Type B pancreatic cell (in vitro differentiated cells): ENCODE measurements around the gene CAPRIN1. TPM values are rescaled to one million over a fixed set of nuclear protein-coding genes. Genes with fewer than 3 reads are reported as not detected.

ENCODE experiments used
- DNase-seq: peaks from one replicate; pipeline ENCODE4 v3.0.0; 2021; ENCODE audit warnings: mixed read lengths; ENCODE audit not compliant: unreplicated experiment; ENCODE audit errors: extremely low spot score
- H3K27ac Mint-ChIP-seq: 2 replicates; pipeline ENCODE4 v1.8.0; 2021; ENCODE audit warnings: mild to moderate bottlenecking, mixed read lengths
- H3K27me3 Mint-ChIP-seq: 2 replicates; pipeline ENCODE4 v1.8.0; 2021; ENCODE audit warnings: mixed read lengths
- H3K36me3 Mint-ChIP-seq: 2 replicates; pipeline ENCODE4 v1.8.0; 2021; ENCODE audit warnings: mixed read lengths
- H3K4me1 Mint-ChIP-seq: one replicate; pipeline ENCODE4 v1.8.0; 2021; ENCODE audit warnings: mixed read lengths; ENCODE audit not compliant: unreplicated experiment
- H3K4me3 Mint-ChIP-seq: 2 replicates; pipeline ENCODE4 v1.8.0; 2021; ENCODE audit warnings: mild to moderate bottlenecking, mixed read lengths
- H3K9me3 Mint-ChIP-seq: 2 replicates; pipeline ENCODE4 v1.8.0; 2021; ENCODE audit warnings: mixed read lengths
- long read RNA-seq: library from polyadenylated mRNA; unstranded; transcript quantifications from one replicate; pipeline ENCODE4 v2.0.0, GENCODE V29; 2020
- total RNA-seq: library from RNA; stranded (reverse); gene quantifications from 2 replicates; pipeline ENCODE4 v1.2.1, GENCODE V29; 2021; ENCODE audit warnings: low replicate concordance
- TF ChIP-seq, protein P1 (sequence below): fragments of 200-600 bp; sonication (generic); conservative IDR thresholded peaks from 2 replicates; pipeline ENCODE4 v1.5.0; 2021; ENCODE audit warnings: antibody characterized with exemption, mild to moderate bottlenecking

Gene CAPRIN1, protein sequence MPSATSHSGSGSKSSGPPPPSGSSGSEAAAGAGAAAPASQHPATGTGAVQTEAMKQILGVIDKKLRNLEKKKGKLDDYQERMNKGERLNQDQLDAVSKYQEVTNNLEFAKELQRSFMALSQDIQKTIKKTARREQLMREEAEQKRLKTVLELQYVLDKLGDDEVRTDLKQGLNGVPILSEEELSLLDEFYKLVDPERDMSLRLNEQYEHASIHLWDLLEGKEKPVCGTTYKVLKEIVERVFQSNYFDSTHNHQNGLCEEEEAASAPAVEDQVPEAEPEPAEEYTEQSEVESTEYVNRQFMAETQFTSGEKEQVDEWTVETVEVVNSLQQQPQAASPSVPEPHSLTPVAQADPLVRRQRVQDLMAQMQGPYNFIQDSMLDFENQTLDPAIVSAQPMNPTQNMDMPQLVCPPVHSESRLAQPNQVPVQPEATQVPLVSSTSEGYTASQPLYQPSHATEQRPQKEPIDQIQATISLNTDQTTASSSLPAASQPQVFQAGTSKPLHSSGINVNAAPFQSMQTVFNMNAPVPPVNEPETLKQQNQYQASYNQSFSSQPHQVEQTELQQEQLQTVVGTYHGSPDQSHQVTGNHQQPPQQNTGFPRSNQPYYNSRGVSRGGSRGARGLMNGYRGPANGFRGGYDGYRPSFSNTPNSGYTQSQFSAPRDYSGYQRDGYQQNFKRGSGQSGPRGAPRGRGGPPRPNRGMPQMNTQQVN
- 218 and 277 TPM in 2 replicates for total RNA-seq
- long read RNA-seq, full-length matches to known transcripts = 129 of 177 reads
- long read RNA-seq, partial matches to known transcripts = 33 of 177 reads
- long read RNA-seq, other reads (novel, unspliced or antisense) = 15 of 177 reads

DNA sequence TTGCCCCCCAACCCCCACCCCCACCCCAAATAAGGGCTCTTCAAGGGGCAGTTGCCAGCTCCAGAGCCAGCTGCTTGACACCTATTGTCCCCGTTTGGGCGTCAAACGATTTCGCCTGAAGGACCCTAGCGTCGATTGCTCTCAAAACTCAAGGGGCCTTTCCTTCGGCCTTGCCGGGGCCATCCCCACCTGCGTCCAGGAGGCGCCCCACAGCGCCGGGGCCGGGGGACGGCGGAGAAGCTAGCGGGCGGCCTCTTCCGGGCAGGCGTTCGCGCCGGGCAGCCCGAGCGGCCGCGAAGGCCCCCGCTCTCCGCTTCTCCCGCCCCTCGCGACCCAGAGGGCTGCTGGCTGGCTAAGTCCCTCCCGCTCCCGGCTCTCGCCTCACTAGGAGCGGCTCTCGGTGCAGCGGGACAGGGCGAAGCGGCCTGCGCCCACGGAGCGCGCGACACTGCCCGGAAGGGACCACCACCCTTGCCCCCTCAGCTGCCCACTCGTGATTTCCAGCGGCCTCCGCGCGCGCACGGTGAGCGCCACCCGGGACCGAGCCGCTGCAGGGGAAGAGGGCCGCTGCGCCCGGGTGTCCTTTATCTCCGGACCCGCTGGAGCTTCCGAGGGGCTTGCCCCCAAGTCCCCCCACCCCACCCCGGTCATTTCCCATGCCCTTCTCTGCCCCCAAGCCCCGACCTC, at the start of gene CAPRIN1:
Gene CAPRIN1 (plus strand): TSS at position 383 of the 687 bp plus-strand sequence. CDS start 690 bp downstream, outside the sequence.
- TF ChIP-seq, protein P1, sequence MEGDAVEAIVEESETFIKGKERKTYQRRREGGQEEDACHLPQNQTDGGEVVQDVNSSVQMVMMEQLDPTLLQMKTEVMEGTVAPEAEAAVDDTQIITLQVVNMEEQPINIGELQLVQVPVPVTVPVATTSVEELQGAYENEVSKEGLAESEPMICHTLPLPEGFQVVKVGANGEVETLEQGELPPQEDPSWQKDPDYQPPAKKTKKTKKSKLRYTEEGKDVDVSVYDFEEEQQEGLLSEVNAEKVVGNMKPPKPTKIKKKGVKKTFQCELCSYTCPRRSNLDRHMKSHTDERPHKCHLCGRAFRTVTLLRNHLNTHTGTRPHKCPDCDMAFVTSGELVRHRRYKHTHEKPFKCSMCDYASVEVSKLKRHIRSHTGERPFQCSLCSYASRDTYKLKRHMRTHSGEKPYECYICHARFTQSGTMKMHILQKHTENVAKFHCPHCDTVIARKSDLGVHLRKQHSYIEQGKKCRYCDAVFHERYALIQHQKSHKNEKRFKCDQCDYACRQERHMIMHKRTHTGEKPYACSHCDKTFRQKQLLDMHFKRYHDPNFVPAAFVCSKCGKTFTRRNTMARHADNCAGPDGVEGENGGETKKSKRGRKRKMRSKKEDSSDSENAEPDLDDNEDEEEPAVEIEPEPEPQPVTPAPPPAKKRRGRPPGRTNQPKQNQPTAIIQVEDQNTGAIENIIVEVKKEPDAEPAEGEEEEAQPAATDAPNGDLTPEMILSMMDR = peak; percentile 12
- Mint-ChIP-seq H3K27ac (peak within 1 kb of the TSS; percentile 97), H3K36me3 (peaks cover 17% of the 10 kb centered on the region), H3K4me1 (peaks cover 18% of the 10 kb centered on the region), H3K27me3 (no peaks in the 10 kb centered on the region), H3K9me3 (no peaks in the 10 kb centered on the region), H3K4me3 (peak within 1 kb of the TSS; percentile 99)
- peak; percentile 93 for DNase-seq

DNA sequence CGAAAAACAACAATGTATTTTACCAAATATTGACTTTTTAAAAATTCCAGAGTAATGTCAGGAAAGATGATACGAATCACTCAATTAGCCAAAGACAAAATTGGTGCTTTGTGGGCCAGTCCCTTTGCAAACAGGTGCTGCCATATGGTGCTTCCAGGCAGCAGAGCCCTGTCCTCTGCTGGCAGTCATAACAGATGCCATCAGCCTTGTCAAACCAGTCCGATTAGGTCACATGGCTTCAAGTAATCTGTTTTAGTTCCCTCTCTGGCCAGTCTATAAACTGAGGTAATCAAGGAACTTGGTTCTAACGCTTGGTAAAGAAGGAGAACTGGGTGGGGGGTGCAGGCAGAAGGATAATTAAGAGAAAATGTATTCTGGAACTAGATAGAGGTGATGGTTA, 49.1 kb upstream of the CAPRIN1 start:
- Mint-ChIP-seq H3K27me3 (peaks cover 14% of the 10 kb centered on the region), H3K4me3 (no peak overlapping the region), H3K36me3 (no peaks in the 10 kb centered on the region), H3K9me3 (no peaks in the 10 kb centered on the region), H3K27ac (no peak overlapping the region), H3K4me1 (peaks cover 12% of the 10 kb centered on the region)
- TF ChIP-seq, protein P1 = no peak
- peak; percentile 18 for DNase-seq

DNA sequence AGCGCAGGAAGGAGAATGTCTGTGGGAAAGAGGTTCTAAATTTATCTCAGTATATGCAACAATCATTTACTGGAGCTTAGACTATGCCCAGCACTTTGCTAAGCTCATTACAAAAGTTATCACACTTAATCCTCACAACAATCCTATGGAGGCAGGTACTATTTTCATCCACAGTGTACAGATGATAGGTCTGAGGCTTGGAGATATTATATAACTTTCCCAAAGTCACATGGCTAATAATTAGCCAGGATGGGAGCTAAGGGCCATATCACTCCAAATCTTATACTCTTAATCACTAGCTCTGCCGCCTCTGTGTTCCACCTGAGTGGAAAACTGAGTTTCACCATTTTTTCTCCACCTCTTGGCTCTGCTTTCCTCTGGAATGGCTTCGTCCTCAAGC, 47.3 kb upstream of the CAPRIN1 start:
- Mint-ChIP-seq H3K27ac (no peak overlapping the region), H3K9me3 (no peaks in the 10 kb centered on the region), H3K4me3 (no peak overlapping the region), H3K27me3 (peaks cover 9% of the 10 kb centered on the region), H3K4me1 (peaks cover 7% of the 10 kb centered on the region), H3K36me3 (no peaks in the 10 kb centered on the region)
- DNase-seq = no peak
- TF ChIP-seq, protein P1 = no peak

DNA sequence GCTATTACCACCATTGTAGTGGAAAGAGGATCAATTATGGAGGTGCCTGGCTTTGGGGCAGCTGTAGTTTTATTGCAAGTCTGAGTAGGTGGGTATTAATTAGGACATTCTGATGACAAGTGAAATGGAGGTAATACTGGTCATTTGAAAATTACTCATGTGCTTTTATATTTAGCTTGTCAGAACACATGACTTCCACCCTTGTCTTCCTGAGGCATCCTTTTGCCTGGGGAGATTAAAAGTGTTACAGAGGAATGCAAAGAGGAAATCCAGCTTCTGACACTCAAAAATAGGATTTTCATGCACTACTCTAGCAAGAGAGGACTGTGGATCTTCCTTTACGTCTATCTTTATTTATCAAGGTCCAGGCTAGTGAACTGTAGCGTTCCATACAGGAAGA, 44.7 kb upstream of the CAPRIN1 start:
- no peak for DNase-seq
- Mint-ChIP-seq H3K36me3 (no peaks in the 10 kb centered on the region), H3K4me1 (peaks cover 7% of the 10 kb centered on the region), H3K4me3 (no peak overlapping the region), H3K27ac (no peak overlapping the region), H3K27me3 (peaks cover 4% of the 10 kb centered on the region), H3K9me3 (no peaks in the 10 kb centered on the region)
- TF ChIP-seq, protein P1 = no peak

DNA sequence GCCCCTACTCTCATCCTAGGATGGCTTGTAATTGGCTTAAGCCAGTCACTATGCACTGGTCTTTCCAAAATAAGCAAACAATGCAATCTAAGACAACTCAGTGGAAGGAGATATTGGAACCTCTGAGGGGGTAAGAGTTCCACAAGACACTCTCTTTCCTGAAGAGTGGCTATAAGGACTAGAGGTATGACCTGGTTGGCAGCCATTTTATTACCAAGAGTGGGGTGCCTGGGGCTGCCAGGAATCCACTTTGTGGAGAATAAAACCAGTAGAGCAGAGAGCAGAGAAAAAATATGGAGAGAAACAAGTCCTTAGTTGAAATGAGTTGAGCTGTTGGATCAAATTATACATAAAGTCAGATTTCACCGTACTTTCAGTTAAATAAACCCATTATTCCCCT, 38.8 kb upstream of the CAPRIN1 start:
- DNase-seq = no peak
- Mint-ChIP-seq H3K4me3 (no peak overlapping the region), H3K4me1 (no peaks in the 10 kb centered on the region), H3K36me3 (no peaks in the 10 kb centered on the region), H3K9me3 (no peaks in the 10 kb centered on the region), H3K27me3 (no peaks in the 10 kb centered on the region), H3K27ac (no peak overlapping the region)
- TF ChIP-seq, protein P1 = no peak
